Uterus (tissue), 4 donors: ENCODE data around the gene CPEB1. TPM values are rescaled to one million over a fixed set of nuclear protein-coding genes. Genes with fewer than 3 reads are reported as not detected.
"Not testable (repeated sequence)": the region's sequence is repeated elsewhere in the genome, so short reads cannot be mapped to it uniquely, and the experiment has no call there.

Experiments
- DNase-seq, 2 donors: peaks; one replicate each; pipeline ENCODE4 v3.0.0-alpha.2; 2019 to 2020
- H3K27ac ChIP-seq, 2 donors: fragments of 200-600 bp; sonication (generic); 1 replicate in 1 of 2; 2 replicates in 1 of 2; pipeline ENCODE4 v1.5.1; 2016 to 2018
- H3K27me3 ChIP-seq, 2 donors: fragments of 200-600 bp; sonication (generic); one replicate each; pipeline ENCODE4 v1.5.1; 2018 to 2019; ENCODE audit warnings: control low read depth in 1 of 2
- H3K36me3 ChIP-seq, 2 donors: fragments of 200-600 bp; sonication (generic); one replicate each; pipeline ENCODE4 v1.5.1; 2019; ENCODE audit warnings: control low read depth in 1 of 2
- H3K4me1 ChIP-seq, 2 donors: fragments of 200-600 bp; sonication (generic); one replicate each; pipeline ENCODE4 v1.5.1; 2018 to 2019; ENCODE audit warnings: control low read depth in 1 of 2
- H3K4me3 ChIP-seq, 2 donors: fragments of 200-600 bp; sonication (generic); 1 replicate in 1 of 2; 2 replicates in 1 of 2; pipeline ENCODE4 v1.5.1; 2018 to 2019; ENCODE audit warnings: mild to moderate bottlenecking in 1 of 2
- H3K9me3 ChIP-seq, 2 donors: fragments of 200-600 bp; sonication (generic); one replicate each; pipeline ENCODE4 v1.5.1; 2019; ENCODE audit warnings: control low read depth in 1 of 2
- CTCF ChIP-seq, 4 experiments: fragments of 200-600 bp in 2 of 4; fragments of 450-650 bp in 2 of 4; sonication (generic) in 2 of 4; IDR thresholded peaks; one replicate each; pipeline ENCODE4 v1.5.1; 2016 to 2019; ENCODE audit warnings: antibody characterized with exemption in 4 of 4, mild to moderate bottlenecking in 2 of 4, moderate library complexity in 1 of 4
- POLR2A ChIP-seq, 2 donors: fragments of 450-650 bp; IDR thresholded peaks; one replicate each; pipeline ENCODE4 v1.6.1; 2016; ENCODE audit warnings: antibody characterized with exemption in 2 of 2, mild to moderate bottlenecking in 1 of 2, moderate library complexity in 1 of 2
- intact Hi-C: fragments of 100-400 bp; cut with DNase I; formaldehyde crosslinking; loops from one replicate; pipeline ENCODE4 v1.15.1; 2023; ENCODE audit warnings: low total_unique reads
- total RNA-seq, 4 donors: library from RNA; depleted of rRNA in 3 of 4; stranded (reverse); fragments of >200 nt in 3 of 4; gene quantifications; one replicate each; pipeline versions ENCODE4 v1.1.0 to v1.2.4, GENCODE V29; 2014 to 2023
- donor health status: DM: yes; HTN: yes; CAD: no.

Gene CPEB1
- total RNA-seq, 4 donors from 2014 or later: 0.77 to 14.1 (median 2.9) TPM

DNA sequence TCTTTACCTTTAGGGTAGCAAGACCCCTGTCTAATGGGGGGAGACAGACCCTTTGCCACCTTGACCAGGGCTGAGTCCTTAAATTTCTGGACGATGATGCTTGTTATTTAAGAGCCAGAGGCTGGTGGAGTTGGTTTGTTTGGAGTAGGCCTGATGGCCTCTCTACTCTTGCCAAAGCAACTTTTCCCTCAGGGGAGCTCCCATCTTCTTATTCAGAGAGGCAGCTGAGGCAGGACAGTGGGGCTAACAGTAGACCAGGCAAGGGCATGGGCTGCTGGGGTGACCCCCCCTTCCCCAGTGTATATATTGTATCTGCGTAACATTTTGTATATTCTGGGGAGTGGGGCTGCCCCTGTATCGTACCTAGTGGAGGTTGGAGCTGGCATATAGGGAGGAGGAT is 117.2 kb downstream of the CPEB1 start:
- H3K4me1 ChIP-seq: no peaks in the 10 kb centered on the region
- H3K36me3 ChIP-seq: no peaks in the 10 kb centered on the region
- no peaks in the 10 kb centered on the region for H3K9me3 ChIP-seq
- TF ChIP-seq POLR2A (IDR thresholded peaks at IDR 0.05) (no peak), CTCF (IDR thresholded peaks at IDR 0.05) (no peak)
- intact Hi-C loops: no loop called here
- DNase-seq: no peak
- H3K4me3 ChIP-seq: no peak overlapping the region
- H3K27me3 ChIP-seq: no peaks in the 10 kb centered on the region
- no peak overlapping the region for H3K27ac ChIP-seq

GRCh38 chr15:82513587-82513986 is 133.6 kb downstream of the CPEB1 start:
- DNase-seq, H3K36me3 ChIP-seq, H3K4me3 ChIP-seq, H3K4me1 ChIP-seq, H3K27me3 ChIP-seq, intact Hi-C loops, H3K27ac ChIP-seq, H3K9me3 ChIP-seq: not testable (repeated sequence)

DNA sequence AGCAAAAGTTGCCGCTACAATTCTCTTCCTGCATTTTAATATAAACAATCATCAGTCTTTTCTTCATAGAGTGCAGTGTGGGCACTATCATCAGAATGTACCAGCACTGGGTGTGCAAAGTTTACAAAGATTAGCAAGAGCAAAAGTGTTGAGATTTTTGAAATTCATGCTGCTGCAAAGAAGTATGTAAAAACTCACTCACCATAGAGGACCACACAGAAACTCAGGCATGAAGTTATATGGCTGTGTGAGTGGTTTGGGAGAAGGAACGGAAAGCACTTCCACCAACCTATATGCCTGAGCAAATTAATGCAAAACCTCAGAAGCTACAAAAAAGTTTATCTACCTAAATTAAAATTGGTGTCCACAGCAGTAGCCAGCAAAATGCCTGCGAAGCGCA is 139.5 kb downstream of the CPEB1 start:
- DNase-seq, H3K4me1 ChIP-seq, H3K4me3 ChIP-seq, H3K36me3 ChIP-seq, intact Hi-C loops, H3K27ac ChIP-seq, H3K27me3 ChIP-seq, H3K9me3 ChIP-seq: not testable (repeated sequence)

DNA sequence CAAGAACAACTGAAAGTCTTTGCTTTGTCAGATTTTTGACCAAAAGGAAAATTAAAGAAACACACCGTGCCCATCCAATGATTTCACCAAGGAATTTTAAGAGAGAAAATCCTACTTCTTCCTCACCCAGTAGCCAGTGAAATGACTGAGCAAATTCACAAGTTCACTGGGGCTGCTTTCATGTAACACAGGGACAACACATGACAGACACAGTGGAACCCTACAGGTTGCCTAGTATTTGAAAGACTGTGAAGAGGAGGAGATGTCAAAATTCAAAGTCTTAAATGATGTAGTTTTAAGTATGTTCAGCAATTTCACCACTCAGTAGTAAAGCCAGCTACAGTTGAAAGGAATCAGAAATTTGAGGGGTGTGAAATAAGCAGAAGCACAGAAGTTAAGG is 140.1 kb downstream of the CPEB1 start:
- H3K27ac ChIP-seq, H3K4me1 ChIP-seq, H3K9me3 ChIP-seq, DNase-seq, H3K36me3 ChIP-seq, H3K4me3 ChIP-seq, intact Hi-C loops, H3K27me3 ChIP-seq: not testable (repeated sequence)

DNA sequence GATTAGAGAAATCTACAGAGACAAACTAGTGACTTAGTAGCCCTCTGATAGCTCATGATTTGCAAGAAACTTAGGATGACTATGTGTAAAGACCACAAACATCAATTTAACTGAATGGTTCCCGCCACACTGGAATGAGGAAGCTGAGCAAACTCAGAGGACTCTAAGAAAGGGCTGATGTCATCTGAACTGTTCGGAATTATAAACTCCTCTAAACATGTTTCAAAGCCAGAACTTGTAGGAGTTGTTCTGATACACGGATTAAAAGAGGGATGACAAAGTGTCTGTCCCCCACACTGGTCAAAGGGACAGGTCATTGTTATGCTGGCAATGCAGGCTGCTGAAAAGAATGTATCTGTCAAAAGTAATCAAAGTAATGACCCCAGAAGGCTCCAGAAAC is 141.3 kb downstream of the CPEB1 start:
- H3K4me3 ChIP-seq, intact Hi-C loops, H3K27me3 ChIP-seq, H3K9me3 ChIP-seq, H3K36me3 ChIP-seq, H3K27ac ChIP-seq, DNase-seq, H3K4me1 ChIP-seq: not testable (repeated sequence)

DNA sequence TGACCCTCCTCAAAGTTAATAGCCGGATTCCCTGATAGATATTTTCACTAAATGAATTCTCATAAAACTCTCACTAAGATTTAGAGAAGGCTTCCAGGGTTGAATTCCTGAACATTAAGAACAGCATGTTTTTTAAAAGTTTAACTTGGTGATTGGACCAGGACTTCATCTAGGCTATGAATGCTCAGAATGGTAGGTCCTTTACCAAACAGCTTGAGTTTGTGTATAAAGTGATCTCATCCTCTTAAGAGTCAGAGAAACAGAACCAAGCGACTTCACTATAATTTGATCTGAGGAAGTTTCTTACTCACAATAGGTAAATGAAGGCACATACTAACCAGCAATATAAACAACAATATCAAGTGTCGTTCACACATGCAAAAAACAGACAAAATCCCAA is 143.1 kb downstream of the CPEB1 start:
- DNase-seq, H3K27me3 ChIP-seq, H3K36me3 ChIP-seq, H3K9me3 ChIP-seq, H3K4me3 ChIP-seq, intact Hi-C loops, H3K4me1 ChIP-seq: not testable (repeated sequence)
- H3K27ac ChIP-seq: peak overlapping the region; percentile 62 to 68

GRCh38 chr15:82502700-82503339 is 144.3 kb downstream of the CPEB1 start:
- DNase-seq, H3K4me3 ChIP-seq, H3K9me3 ChIP-seq, intact Hi-C loops, H3K27me3 ChIP-seq, H3K4me1 ChIP-seq, H3K27ac ChIP-seq, H3K36me3 ChIP-seq: not testable (repeated sequence)

- H3K36me3 ChIP-seq, DNase-seq, H3K27me3 ChIP-seq, H3K27ac ChIP-seq, H3K4me3 ChIP-seq, H3K4me1 ChIP-seq, H3K9me3 ChIP-seq, intact Hi-C loops: not testable (repeated sequence)
These were observed 146.4 kb downstream of the CPEB1 start for GRCh38 chr15:82500772-82501171.

GRCh38 chr15:82497978-82498377 is 149.2 kb downstream of the CPEB1 start:
- H3K4me3 ChIP-seq, DNase-seq, H3K36me3 ChIP-seq, intact Hi-C loops, H3K27ac ChIP-seq, H3K4me1 ChIP-seq, H3K9me3 ChIP-seq, H3K27me3 ChIP-seq: not testable (repeated sequence)

Other genes with a start within 250 kb of the CPEB1 start
- 1 to 10 TPM; 2.6 to 6.6 (median 4.3) TPM for gene GOLGA6L9, start 217.5 kb downstream of the CPEB1 start, total RNA-seq
- 1,000 to 10,000 TPM in 3 of 4 donors, 100 to 1,000 TPM in 1; 754 to 4,808 (median 3,201) TPM for gene RPS17, start 106.9 kb downstream of the CPEB1 start, total RNA-seq
- 1 to 10 TPM in 3 of 4 donors, not detected in 1; 1.9 to 6.9 (median 2.2) TPM for gene AP3B2, start 62.5 kb upstream of the CPEB1 start, total RNA-seq
- gene FSD2, start 158.7 kb upstream of the CPEB1 start, total RNA-seq: not detected
- 10 to 100 TPM in 1 of 4 donors, 1 to 10 TPM in 3; 3.5 to 10.8 (median 5.2) TPM for gene WHAMM, start 162.3 kb upstream of the CPEB1 start, total RNA-seq